ENCODE results near the gene RRAGC. TPM values are rescaled to one million over a fixed set of nuclear protein-coding genes. Genes with fewer than 3 reads are reported as not detected.

RRAGC gene
- total and polyA plus RNA-seq, 7 donors, result 11.6 to 29.3 (median 15.7) TPM

DNA sequence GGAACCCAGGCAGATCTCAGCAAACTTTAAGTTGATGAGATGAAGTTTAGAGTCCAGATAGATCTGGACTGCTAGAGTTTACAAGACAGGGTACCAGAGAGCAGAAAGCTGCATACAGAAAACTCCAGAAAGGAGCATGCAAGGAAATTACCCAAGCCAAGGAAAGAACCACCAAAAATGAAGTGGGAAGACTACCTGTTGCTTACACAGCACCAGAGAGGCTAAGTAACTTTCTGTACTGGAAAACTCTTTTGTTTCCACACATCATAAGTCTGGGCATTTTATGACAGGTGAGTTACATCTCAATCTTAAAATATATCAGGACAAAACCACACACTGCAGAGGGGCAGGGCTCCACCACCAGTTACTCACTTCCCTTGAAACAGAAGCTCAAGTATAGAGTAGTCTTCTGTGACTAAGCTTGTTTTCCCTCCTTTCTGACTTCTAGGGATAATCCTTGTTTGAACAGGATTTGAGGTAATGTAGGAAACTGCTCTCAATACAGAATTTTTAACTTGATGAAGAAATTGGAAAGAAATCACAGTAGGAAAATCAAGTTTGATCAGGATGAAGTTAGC is 39.2 kb upstream of the RRAGC start:
- intact Hi-C loops (cut with DNase I), result no loop called here
- Histone ChIP-seq H3K27me3 (ENCODE audit: insufficient read depth in 3 of 3, low read length in 2 of 3) (no peaks in the 10 kb centered on the region), H3K9me3 (no peaks in the 10 kb centered on the region), H3K4me3 (no peak overlapping the region), H3K27ac (no peak overlapping the region), H3K4me1 (no peaks in the 10 kb centered on the region), H3K36me3 (ENCODE audit: insufficient read depth in 1 of 2, low read depth in 1 of 2) (no peaks in the 10 kb centered on the region)
- ATAC-seq, result no peak
- TF ChIP-seq, protein P1, sequence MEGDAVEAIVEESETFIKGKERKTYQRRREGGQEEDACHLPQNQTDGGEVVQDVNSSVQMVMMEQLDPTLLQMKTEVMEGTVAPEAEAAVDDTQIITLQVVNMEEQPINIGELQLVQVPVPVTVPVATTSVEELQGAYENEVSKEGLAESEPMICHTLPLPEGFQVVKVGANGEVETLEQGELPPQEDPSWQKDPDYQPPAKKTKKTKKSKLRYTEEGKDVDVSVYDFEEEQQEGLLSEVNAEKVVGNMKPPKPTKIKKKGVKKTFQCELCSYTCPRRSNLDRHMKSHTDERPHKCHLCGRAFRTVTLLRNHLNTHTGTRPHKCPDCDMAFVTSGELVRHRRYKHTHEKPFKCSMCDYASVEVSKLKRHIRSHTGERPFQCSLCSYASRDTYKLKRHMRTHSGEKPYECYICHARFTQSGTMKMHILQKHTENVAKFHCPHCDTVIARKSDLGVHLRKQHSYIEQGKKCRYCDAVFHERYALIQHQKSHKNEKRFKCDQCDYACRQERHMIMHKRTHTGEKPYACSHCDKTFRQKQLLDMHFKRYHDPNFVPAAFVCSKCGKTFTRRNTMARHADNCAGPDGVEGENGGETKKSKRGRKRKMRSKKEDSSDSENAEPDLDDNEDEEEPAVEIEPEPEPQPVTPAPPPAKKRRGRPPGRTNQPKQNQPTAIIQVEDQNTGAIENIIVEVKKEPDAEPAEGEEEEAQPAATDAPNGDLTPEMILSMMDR (IDR thresholded peaks at IDR 0.05), result no peak
- no peak for DNase-seq

DNA sequence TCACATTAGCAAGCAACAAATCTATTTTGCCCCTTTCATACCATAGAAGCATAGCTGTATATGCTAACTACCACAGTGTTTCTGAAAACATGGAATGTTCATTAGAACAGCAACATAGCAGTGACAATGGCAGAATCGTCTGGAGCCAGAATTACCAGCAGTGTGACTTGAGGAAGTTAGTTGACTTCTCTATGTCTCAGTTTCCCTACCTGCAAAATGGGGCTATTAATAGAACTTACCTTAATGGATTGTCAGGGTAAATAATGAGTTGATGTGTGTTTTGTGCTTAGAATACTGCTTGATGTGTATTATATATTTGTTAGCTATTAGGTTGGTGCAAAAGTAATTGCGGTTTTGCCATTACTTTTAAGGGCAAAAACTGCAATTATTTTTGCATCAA is 36.6 kb upstream of the RRAGC start:
- Histone ChIP-seq H3K27ac (no peak overlapping the region), H3K4me3 (no peak overlapping the region), H3K27me3 (ENCODE audit: insufficient read depth in 3 of 3, low read length in 2 of 3) (no peaks in the 10 kb centered on the region), H3K9me3 (no peaks in the 10 kb centered on the region), H3K4me1 (no peaks in the 10 kb centered on the region), H3K36me3 (ENCODE audit: insufficient read depth in 1 of 2, low read depth in 1 of 2) (no peaks in the 10 kb centered on the region)
- DNase-seq (no peak), ATAC-seq (no peak)
- 88 to 93% (median 93%) methylated on average over 2 of the region's 2 CpGs for WGBS, 3 donors
- intact Hi-C loops (cut with DNase I), result no loop called here
- TF ChIP-seq, protein P1 (IDR thresholded peaks at IDR 0.05), result no peak

DNA sequence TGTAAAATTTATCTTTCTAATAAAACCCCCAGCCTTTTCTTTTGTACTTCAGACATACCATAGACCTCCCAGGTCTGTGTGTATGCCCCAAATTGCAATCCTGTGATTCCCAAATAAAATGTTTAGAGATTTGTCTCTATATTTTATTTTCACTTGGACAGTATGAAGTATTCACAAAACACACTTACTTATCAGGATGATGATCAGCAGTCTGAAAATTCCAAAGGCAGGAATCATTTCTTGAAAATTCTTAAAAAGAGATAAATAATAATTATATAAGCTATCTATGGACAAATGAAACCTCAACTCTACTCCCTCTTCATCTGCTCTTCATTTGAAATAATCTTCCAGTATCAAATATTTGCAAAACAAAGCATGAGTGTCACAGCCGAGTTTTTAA is 33.4 kb upstream of the RRAGC start:
- Histone ChIP-seq H3K36me3 (ENCODE audit: insufficient read depth in 1 of 2, low read depth in 1 of 2) (no peaks in the 10 kb centered on the region), H3K4me3 (no peak overlapping the region), H3K4me1 (no peaks in the 10 kb centered on the region), H3K9me3 (no peaks in the 10 kb centered on the region), H3K27me3 (ENCODE audit: insufficient read depth in 3 of 3, low read length in 2 of 3) (no peaks in the 10 kb centered on the region), H3K27ac (no peak overlapping the region)
- TF ChIP-seq, protein P1 (IDR thresholded peaks at IDR 0.05), result no peak
- DNase-seq, result no peak
- ATAC-seq, result no peak
- intact Hi-C loops (cut with DNase I), result no loop called here
- 77 to 86% (median 85%) methylated on average over 1 of the region's 1 CpG for WGBS, 3 donors

DNA sequence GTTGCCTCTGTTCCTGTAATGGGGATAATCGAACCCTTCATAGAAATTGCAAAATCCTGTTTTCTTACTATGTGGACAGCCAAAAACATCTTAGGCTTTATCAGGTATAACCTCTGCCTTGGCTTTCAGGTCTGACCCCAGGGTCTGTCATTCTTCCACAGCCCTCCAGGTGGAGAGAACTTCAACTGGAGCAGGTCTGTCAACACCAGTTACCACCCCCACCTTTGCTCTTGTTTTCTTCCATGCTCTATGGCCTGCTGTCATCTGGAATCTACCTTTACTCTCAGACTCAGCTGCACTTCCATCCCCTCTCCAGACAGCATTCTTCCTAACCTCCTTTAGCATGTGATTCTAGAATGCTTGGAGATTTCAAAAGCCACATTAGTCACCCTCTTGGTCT is 32.2 kb upstream of the RRAGC start:
- intact Hi-C loops (cut with DNase I), result no loop called here
- ATAC-seq (no peak), DNase-seq (no peak)
- 88 to 97% (median 97%) methylated on average over 1 of the region's 1 CpG for WGBS, 3 donors
- Histone ChIP-seq H3K4me1 (no peaks in the 10 kb centered on the region), H3K27ac (no peak overlapping the region), H3K27me3 (ENCODE audit: insufficient read depth in 3 of 3, low read length in 2 of 3) (no peaks in the 10 kb centered on the region), H3K4me3 (no peak overlapping the region), H3K36me3 (ENCODE audit: insufficient read depth in 1 of 2, low read depth in 1 of 2) (no peaks in the 10 kb centered on the region), H3K9me3 (no peaks in the 10 kb centered on the region)
- TF ChIP-seq, protein P1 (IDR thresholded peaks at IDR 0.05), result no peak

DNA sequence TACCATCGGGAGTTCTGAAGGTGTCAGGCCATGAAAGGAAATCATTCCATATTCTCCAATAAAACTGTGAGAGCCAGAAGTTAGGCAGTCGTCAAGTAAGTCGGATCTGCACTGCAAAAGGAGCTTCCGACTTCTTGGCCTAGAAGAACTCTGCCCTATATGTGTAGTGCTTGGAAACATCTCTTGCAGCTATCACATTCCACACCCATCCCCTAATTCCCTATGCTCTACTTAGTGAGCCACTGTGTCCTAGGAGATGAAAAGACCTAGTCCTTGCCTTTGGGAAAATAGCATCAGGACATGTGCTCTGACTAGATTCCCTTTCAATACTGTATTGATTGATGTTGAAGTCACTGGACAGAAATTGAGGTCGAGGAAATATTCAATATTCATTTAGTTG is 30.0 kb upstream of the RRAGC start:
- Histone ChIP-seq H3K4me1 (no peaks in the 10 kb centered on the region), H3K9me3 (no peaks in the 10 kb centered on the region), H3K36me3 (ENCODE audit: insufficient read depth in 1 of 2, low read depth in 1 of 2) (no peaks in the 10 kb centered on the region), H3K4me3 (no peak overlapping the region), H3K27me3 (ENCODE audit: insufficient read depth in 3 of 3, low read length in 2 of 3) (no peaks in the 10 kb centered on the region), H3K27ac (no peak overlapping the region)
- WGBS, 3 donors, result 62 to 70% (median 64%) methylated on average over 5 of the region's 5 CpGs
- ATAC-seq, result no peak
- TF ChIP-seq, protein P1 (IDR thresholded peaks at IDR 0.05), result no peak
- no peak for DNase-seq
- intact Hi-C loops (cut with DNase I), result no loop called here
